UCSD-AML1 (cell line): ENCODE data around the gene DISC1.
"Not testable (repeated sequence)": the region's sequence is repeated elsewhere in the genome, so short reads cannot be mapped to it uniquely, and the experiment has no call there.

Source experiments
- DNase-seq: peaks from one replicate; lab custom pipeline; 2025; ENCODE audit not compliant: unreplicated experiment; lab: John Stamatoyannopoulos, UW

Gene DISC1

DNA sequence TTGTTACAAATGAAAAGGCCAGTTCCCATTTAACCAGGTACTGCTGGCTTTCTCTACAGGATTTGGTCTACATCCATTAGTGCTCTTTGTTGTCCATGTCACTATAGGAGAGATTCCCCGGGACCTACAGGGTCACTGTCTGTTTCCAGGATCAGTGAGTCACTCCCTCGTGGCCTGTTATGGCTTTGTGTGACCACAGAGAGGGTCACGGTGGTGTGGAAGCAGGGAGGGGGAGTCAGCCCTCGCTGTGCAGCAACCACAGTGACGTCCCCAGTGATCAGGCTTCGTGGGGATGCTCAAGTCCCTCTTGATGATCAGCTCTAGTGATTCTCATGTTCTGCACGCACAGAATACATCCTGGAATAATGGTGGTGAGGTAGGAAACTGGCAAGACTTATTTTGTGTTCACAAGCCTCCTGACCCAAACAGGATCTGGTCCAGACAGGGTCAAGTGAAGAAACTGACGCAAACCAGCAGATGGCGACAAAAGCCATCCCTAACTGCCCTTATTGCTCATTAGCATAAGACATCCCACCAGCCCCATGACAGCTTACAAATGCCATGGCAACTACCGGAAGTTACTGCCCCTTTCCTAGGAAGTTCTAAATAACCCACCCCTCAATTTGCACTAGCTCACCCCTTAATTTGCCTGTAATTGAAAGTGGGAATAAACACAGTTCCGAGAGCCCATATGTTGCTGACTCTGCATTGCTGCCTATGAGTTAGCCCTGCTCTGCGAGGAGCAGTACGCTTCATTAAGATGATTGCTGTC, 98.5 kb downstream of the DISC1 start:
- DNase-seq: peak; percentile 32

DNA sequence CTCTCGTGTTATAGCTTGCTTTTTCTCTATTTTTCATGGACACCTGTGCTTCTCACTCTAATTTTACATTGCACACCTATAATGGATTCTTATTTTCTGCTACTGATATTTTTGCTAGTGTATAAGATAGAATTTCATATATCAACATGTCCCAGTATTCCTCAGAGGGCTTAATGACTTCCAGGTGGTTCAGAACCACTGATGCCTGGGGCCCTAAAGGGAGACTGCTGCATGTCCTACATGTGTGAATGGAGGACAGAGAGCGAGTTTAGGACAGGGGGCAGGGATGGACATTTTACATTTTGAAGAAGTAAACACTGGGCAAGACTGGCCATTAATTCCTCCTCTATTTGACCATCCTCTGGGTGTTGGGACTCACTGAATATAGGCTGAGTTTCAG, 100.6 kb downstream of the DISC1 start:
- DNase-seq: no peak

DNA sequence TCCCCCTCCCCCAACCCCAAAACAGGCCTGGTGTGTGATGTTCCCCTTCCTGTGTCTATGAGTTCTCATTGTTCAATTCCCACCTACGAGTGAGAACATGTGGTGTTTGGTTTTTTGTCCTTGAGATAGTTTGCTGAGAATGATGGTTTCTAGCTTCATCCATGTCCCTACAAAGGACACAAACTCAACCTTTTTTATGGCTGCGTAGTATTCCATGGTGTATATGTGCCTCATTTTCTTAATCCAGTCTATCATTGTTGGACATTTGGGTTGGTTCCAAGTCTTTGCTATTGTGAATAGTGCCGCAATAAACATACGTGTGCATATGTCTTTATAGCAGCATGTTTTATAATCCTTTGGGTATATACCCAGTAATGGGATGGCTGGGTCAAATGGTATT, 102.4 kb downstream of the DISC1 start:
- DNase-seq: not testable (repeated sequence)

GRCh38 chr1:231729544-231729943, 103.0 kb downstream of the DISC1 start:
- no peak for DNase-seq

GRCh38 chr1:231731268-231731667, 104.7 kb downstream of the DISC1 start:
- DNase-seq: no peak

GRCh38 chr1:231733063-231733462, 106.5 kb downstream of the DISC1 start:
- no peak for DNase-seq

DNA sequence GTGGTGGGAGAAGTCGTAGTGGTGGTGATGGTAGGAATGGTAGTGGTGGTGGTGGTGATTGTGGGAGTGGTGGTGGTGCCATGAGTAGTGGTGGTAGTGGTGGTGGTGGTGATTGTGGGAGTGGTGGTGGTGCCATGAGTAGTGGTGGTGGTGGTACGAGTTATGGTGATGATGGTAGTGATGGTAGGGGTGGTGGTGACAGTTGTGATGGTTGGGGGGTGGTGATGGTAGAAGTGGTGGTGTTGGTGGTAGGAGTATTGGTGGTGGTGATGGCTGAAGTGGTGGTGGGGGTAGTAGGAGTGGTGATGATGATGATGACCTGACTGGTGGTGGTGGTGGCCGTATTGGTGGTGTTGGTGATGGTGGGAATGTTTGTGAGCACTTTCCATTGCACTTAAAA, 107.1 kb downstream of the DISC1 start:
- DNase-seq: no peak

GRCh38 chr1:231734417-231734816, 107.8 kb downstream of the DISC1 start:
- no peak for DNase-seq

- DNase-seq: no peak
These were observed 108.8 kb downstream of the DISC1 start for GRCh38 chr1:231735411-231735810.

- no peak for DNase-seq
These were observed 109.4 kb downstream of the DISC1 start for GRCh38 chr1:231735941-231736340.

GRCh38 chr1:231736464-231736863, 109.9 kb downstream of the DISC1 start:
- no peak for DNase-seq

DNA sequence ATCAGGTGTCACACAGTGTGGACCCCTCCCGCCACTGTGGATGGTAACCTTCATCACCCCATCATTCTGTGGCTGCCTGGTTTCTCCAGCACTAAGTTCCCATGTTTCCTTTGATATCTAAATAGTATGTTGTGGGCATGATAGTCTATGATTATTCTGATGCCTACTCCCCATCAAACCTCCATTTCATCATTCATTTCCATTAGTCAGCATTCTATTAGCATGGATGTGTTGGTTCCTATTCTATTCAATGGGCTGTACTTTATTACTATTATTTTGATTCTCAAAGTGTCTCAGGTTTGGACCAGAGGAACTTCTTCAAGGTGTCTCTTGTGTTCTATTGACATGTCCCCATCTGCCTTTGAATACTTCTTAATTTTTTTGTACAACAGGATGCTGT, 112.0 kb downstream of the DISC1 start:
- no peak for DNase-seq

DNA sequence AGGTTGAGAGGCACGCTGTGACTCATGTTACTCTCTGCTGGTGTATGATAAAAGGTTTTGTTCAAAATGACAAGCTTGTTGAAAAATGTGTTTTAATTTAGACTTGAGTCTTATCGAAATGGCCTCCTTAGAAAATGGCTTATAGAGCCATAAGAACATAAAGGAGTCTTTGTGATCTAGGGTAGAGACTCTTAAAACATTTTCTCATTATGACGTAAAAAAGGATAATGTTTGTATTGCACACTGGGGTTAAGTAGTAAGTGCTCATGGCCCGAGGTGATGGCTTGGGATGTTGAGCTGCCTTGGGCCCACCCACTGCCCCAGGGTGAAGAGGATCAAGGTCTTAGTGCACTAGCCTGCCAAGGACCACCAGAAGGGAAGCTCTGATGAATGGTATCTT, 117.4 kb downstream of the DISC1 start:
- DNase-seq: no peak

GRCh38 chr1:231748760-231749415, 122.3 kb downstream of the DISC1 start:
- no peak for DNase-seq

GRCh38 chr1:231750296-231750695, 123.7 kb downstream of the DISC1 start:
- DNase-seq: no peak

GRCh38 chr1:231750818-231751362, 124.3 kb downstream of the DISC1 start:
- DNase-seq: no peak

DNA sequence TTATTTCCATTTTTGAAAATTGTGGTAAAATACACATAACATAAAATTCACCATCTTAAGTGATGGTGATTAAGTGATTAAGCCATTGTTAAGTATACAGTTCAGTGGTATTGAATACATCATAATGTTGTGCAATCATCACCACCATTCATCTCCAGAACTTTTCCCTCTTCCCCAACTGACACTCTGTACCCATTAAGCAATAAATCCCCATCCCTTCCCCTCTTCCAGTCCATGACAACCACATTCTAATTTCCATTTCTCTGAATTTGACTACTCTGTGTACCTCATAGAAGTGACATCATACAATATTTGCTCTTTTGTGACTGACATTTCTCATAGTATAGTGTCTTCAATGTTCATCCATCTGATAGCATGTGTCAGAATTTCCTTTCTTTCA, 124.8 kb downstream of the DISC1 start:
- DNase-seq: no peak

GRCh38 chr1:231753313-231753712, 126.7 kb downstream of the DISC1 start:
- no peak for DNase-seq

- DNase-seq: no peak
These were observed 130.5 kb downstream of the DISC1 start for GRCh38 chr1:231757101-231757404.

GRCh38 chr1:231757759-231758158, 131.2 kb downstream of the DISC1 start:
- DNase-seq: no peak

DNA sequence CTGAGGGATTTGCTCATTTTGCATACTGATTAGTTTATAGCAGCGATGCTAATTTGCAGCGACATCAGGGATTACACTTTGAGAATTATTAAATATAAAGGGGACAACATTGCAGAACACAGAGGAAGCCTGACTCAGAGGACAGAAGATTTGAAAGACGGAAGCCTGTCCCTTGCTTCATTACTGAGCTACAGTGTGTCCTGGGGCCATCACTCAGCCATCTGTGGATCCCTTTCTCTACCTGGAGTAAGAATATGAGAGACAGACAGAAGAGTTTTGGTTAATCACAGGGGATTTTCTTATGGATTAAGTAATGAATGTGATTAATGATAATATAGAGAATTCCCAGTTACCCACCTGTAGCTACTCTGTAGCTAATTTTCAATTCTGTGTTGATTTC, 134.7 kb downstream of the DISC1 start:
- no peak for DNase-seq

DNA sequence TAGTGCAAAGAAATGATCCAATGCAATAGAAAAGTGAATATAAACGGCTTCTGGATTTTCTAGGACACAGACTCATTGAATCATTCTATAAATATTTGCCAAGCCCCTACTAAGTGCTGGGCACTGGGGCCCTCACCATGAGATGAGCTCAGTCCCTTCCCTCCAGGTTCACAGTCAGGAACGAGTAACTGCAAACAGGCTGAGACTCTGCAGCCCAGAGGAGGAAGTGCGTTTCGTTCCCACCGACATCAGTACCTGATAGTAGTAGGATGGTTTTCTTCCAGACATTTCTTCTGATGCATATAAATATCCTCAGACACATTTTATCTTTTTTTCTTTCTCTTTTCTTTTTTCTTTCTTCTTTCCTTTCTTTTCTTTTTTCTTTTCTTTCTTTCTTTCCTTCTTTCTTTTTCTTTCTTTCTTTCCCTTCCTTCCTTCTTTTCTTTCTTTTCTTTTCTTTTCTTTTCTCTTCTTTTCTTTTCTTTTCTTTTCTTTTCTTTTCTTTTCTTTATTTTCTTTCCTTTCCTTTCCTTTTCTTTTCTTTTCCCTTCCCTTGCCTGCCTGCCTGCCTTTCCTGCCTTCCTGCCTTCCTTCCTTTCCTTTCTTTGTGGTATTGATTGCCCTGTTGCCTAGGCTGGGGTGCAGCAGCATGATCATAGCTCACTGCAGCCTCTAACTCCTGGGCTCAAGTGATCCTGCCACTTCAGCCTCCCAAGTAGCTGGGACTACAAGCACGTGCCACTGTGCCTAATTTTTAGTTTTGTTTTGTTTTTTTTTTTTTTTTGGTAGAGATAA, 135.4 kb downstream of the DISC1 start:
- DNase-seq: no peak
